HepG2 (cell line): Measurements from ENCODE around the gene VPS13C. TPM values are rescaled to one million over a fixed set of nuclear protein-coding genes. Genes with fewer than 3 reads are reported as not detected.

Experiments used
- ARID2 ChIP-seq: sonication (generic); formaldehyde crosslinking; IDR thresholded peaks from 2 replicates; pipeline ENCODE4 v1.8.1; 2022; ENCODE audit warnings: mild to moderate bottlenecking, missing genetic modification reagents, borderline replicate concordance
- BRD4 ChIP-seq: sonication (generic); formaldehyde crosslinking; IDR thresholded peaks from 2 replicates; pipeline ENCODE4 v1.4.0; 2020; ENCODE audit warnings: missing genetic modification reagents
- KAT2B ChIP-seq: fragments of 150-350 bp; IDR thresholded peaks from 2 replicates; pipeline ENCODE4 v1.6.1; 2014; ENCODE audit warnings: low read depth, low read length, borderline replicate concordance
- KDM1A ChIP-seq: IDR thresholded peaks from 2 replicates; pipeline ENCODE4 v1.6.1; 2016; ENCODE audit warnings: missing compliant biosample characterization
- KLF13 ChIP-seq: sonication (generic); formaldehyde crosslinking; IDR thresholded peaks from 2 replicates; pipeline ENCODE4 v1.4.0; 2020; ENCODE audit warnings: mild to moderate bottlenecking, missing genetic modification reagents
- MNT ChIP-seq: fragments of 450-650 bp; IDR thresholded peaks from 2 replicates; pipeline ENCODE4 v1.6.1; 2016
- NFIB ChIP-seq: sonication (generic); formaldehyde crosslinking; IDR thresholded peaks from 2 replicates; pipeline ENCODE4 v1.9.0; 2021; ENCODE audit warnings: missing genetic modification reagents, mild to moderate bottlenecking, borderline replicate concordance
- REL ChIP-seq: sonication (generic); formaldehyde crosslinking; conservative IDR thresholded peaks from 2 replicates; pipeline ENCODE4 v1.8.0; 2022; ENCODE audit warnings: mild to moderate bottlenecking, missing genetic modification reagents, moderate library complexity
- RNF2 ChIP-seq: fragments of 450-650 bp; conservative IDR thresholded peaks from 2 replicates; pipeline ENCODE4 v1.6.1; 2016; ENCODE audit warnings: low read depth
- RXRB ChIP-seq: IDR thresholded peaks from 2 replicates; pipeline ENCODE4 v1.6.1; 2016; ENCODE audit warnings: borderline replicate concordance, missing genetic modification reagents, missing compliant biosample characterization
- SIX4 ChIP-seq: sonication (generic); formaldehyde crosslinking; IDR thresholded peaks from 2 replicates; pipeline ENCODE4 v1.4.0; 2020; ENCODE audit warnings: missing genetic modification reagents
- THAP11 ChIP-seq: IDR thresholded peaks from 2 replicates; pipeline ENCODE4 v1.6.1; 2016; ENCODE audit warnings: missing biosample characterization, missing genetic modification reagents
- WIZ ChIP-seq: sonication (generic); formaldehyde crosslinking; IDR thresholded peaks from 2 replicates; pipeline ENCODE4 v1.5.1; 2020; ENCODE audit warnings: mild to moderate bottlenecking, missing genetic modification reagents
- ZBTB8A ChIP-seq: sonication (generic); formaldehyde crosslinking; IDR thresholded peaks from 2 replicates; pipeline ENCODE4 v1.4.0; 2020; ENCODE audit warnings: mild to moderate bottlenecking, low read depth, missing genetic modification reagents, borderline replicate concordance
- ZFP36L2 ChIP-seq: sonication (generic); formaldehyde crosslinking; IDR thresholded peaks from 2 replicates; pipeline ENCODE4 v1.4.0; 2020; ENCODE audit warnings: missing genetic modification reagents
- ZNF33B ChIP-seq: sonication (generic); formaldehyde crosslinking; IDR thresholded peaks from 2 replicates; pipeline ENCODE4 v1.5.1; 2020; ENCODE audit warnings: mild to moderate bottlenecking, missing genetic modification reagents
- ZNF546 ChIP-seq: sonication (generic); formaldehyde crosslinking; conservative IDR thresholded peaks from 2 replicates; pipeline ENCODE4 v1.8.1; 2023; ENCODE audit warnings: mild to moderate bottlenecking, missing genetic modification reagents
- ZNF572 ChIP-seq: sonication (generic); formaldehyde crosslinking; IDR thresholded peaks from 2 replicates; pipeline ENCODE4 v1.5.1; 2020; ENCODE audit warnings: mild to moderate bottlenecking, missing genetic modification reagents
- ZSCAN25 ChIP-seq: sonication (generic); formaldehyde crosslinking; IDR thresholded peaks from 2 replicates; pipeline ENCODE4 v1.8.0; 2022; ENCODE audit warnings: mild to moderate bottlenecking, missing genetic modification reagents
- polyA plus RNA-seq, 8 experiments: library from polyadenylated mRNA; depleted of rRNA in 3 of 8; stranded (reverse) in 7 of 8; unstranded in 1 of 8; fragments of >200 nt; fragmentation: Illumina TruSeq in 4 of 8; extraction: Trizol in 4 of 8; gene quantifications; 2 replicates each; pipeline versions ENCODE4 v1.2.1 to v1.2.3, GENCODE V29; 2011 to 2016; ENCODE audit warnings: low read depth in 4 of 8, missing spikeins in 1 of 8, mixed read lengths in 1 of 8; ENCODE audit not compliant: insufficient read depth in 1 of 8
- total RNA-seq, 5 experiments: library from RNA; depleted of rRNA; stranded (reverse); fragments of >200 nt; fragmentation: Illumina TruSeq; extraction: Trizol; gene quantifications; 2 replicates each; pipeline ENCODE4 v1.2.3, GENCODE V29; 2016; ENCODE audit warnings: low read depth in 1 of 5
- TF ChIP-seq, protein P1 (sequence below): IDR thresholded peaks from 2 replicates; pipeline ENCODE4 v1.6.1; 2016
- TF ChIP-seq, protein P2 (sequence below): IDR thresholded peaks from 2 replicates; pipeline ENCODE4 v1.6.1; 2016; ENCODE audit warnings: missing compliant biosample characterization, missing genetic modification reagents, borderline replicate concordance
- TF ChIP-seq, protein P3 (sequence below): sonication (generic); formaldehyde crosslinking; IDR thresholded peaks from 2 replicates; pipeline ENCODE4 v1.4.0; 2020; ENCODE audit warnings: missing genetic modification reagents
- TF ChIP-seq, protein P4 (sequence below): sonication (generic); formaldehyde crosslinking; IDR thresholded peaks from 2 replicates; pipeline ENCODE4 v1.5.1; 2020; ENCODE audit warnings: mild to moderate bottlenecking, missing genetic modification reagents, borderline replicate concordance

VPS13C gene
- total and polyA plus RNA-seq, 2 of the 13 experiments (the other 11 are each of a cell fraction or from before 2014, with no cell fraction given) = 10.9 to 26.8 TPM

DNA sequence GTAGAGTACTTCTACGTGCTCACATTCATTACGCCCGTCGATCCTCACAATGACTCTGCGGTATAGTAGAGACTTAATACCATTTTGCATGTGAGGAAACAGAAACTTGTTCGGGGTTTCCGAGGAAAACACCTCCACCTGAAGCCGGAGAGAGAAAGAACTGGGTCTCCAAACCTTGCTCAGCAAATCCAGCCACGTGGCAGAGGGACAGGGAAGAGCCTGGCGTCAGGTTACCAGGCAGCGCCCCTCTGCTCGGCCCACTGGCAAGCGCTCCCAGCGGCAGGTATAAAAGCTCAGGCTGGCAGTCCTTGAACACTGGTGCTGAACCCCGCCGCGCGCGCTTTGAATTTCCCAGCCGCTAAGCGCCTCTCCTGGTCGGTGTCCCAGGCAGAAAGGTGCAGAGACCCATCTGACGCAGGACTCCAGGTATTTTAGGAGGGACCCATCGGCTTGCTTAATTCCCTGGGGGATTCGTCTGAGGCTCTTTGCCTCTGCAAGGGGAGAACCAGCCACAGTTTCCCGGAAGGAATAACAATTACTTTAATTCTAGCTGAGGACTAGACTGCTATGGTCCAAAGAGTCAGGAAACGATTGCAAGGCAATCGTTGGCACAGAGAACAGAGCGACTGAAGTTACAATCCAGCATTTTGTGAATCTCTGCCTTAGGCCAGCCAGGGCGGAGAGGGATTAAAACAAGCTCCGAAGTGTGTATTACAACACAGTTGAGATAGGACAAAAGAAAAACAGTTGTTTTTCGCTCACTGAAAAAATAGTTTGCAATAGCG, 6.6 kb upstream of the VPS13C start, which contains the start of gene C2CD4A (continued):
- TF ChIP-seq ZNF546 (CRISPR knock-in tag) (no peak), RNF2 (no peak), RXRB (CRISPR knock-in tag) (peak; percentile 50; the same call in 1 of the 2 replicates), KAT2B (no peak), KDM1A (CRISPR knock-in tag) (no peak), SIX4 (CRISPR knock-in tag) (peak; percentile 100), ZBTB8A (0 out of 2 replicates have a peak, but pooled peaks have one; percentile 28), REL (CRISPR knock-in tag) (peak; percentile 64; the same call in 1 of the 2 replicates), KLF13 (CRISPR knock-in tag) (0 out of 2 replicates have a peak, but pooled peaks have one; percentile 43), ZFP36L2 (no peak), NFIB (CRISPR knock-in tag) (no peak), ARID2 (0 out of 2 replicates have a peak, but pooled peaks have one; percentile 55), ZNF33B (CRISPR knock-in tag) (no peak), ZNF572 (CRISPR knock-in tag) (no peak), MNT (peak; percentile 85), BRD4 (CRISPR knock-in tag) (no peak), WIZ (CRISPR knock-in tag) (no peak), ZSCAN25 (CRISPR knock-in tag) (no peak), THAP11 (0 out of 2 replicates have a peak, but pooled peaks have one; percentile 20)
- TF ChIP-seq, protein P1, sequence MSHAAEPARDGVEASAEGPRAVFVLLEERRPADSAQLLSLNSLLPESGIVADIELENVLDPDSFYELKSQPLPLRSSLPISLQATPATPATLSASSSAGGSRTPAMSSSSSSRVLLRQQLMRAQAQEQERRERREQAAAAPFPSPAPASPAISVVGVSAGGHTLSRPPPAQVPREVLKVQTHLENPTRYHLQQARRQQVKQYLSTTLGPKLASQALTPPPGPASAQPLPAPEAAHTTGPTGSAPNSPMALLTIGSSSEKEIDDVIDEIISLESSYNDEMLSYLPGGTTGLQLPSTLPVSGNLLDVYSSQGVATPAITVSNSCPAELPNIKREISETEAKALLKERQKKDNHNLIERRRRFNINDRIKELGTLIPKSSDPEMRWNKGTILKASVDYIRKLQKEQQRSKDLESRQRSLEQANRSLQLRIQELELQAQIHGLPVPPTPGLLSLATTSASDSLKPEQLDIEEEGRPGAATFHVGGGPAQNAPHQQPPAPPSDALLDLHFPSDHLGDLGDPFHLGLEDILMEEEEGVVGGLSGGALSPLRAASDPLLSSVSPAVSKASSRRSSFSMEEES (CRISPR knock-in tag) = peak; percentile 58
- TF ChIP-seq, protein P2, sequence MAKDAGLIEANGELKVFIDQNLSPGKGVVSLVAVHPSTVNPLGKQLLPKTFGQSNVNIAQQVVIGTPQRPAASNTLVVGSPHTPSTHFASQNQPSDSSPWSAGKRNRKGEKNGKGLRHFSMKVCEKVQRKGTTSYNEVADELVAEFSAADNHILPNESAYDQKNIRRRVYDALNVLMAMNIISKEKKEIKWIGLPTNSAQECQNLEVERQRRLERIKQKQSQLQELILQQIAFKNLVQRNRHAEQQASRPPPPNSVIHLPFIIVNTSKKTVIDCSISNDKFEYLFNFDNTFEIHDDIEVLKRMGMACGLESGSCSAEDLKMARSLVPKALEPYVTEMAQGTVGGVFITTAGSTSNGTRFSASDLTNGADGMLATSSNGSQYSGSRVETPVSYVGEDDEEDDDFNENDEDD (CRISPR knock-in tag) = peak; percentile 96
- TF ChIP-seq, protein P3, sequence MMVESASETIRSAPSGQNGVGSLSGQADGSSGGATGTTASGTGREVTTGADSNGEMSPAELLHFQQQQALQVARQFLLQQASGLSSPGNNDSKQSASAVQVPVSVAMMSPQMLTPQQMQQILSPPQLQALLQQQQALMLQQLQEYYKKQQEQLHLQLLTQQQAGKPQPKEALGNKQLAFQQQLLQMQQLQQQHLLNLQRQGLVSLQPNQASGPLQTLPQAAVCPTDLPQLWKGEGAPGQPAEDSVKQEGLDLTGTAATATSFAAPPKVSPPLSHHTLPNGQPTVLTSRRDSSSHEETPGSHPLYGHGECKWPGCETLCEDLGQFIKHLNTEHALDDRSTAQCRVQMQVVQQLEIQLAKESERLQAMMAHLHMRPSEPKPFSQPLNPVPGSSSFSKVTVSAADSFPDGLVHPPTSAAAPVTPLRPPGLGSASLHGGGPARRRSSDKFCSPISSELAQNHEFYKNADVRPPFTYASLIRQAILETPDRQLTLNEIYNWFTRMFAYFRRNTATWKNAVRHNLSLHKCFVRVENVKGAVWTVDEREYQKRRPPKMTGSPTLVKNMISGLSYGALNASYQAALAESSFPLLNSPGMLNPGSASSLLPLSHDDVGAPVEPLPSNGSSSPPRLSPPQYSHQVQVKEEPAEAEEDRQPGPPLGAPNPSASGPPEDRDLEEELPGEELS (CRISPR knock-in tag) = no peak; the same call in 1 of the 2 replicates
- TF ChIP-seq, protein P4, sequence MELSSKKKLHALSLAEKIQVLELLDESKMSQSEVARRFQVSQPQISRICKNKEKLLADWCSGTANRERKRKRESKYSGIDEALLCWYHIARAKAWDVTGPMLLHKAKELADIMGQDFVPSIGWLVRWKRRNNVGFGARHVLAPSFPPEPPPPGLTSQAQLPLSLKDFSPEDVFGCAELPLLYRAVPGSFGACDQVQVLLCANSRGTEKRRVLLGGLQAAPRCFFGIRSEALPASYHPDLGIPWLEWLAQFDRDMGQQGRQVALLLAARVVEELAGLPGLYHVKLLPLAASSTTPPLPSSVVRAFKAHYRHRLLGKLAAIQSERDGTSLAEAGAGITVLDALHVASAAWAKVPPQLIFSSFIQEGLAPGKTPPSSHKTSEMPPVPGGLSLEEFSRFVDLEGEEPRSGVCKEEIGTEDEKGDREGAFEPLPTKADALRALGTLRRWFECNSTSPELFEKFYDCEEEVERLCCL (CRISPR knock-in tag) = no peak
